HL-60 (cell line): ENCODE measurements around the gene CREBBP.

Experiments
- GABPA ChIP-seq: IDR thresholded peaks from 2 replicates; pipeline ENCODE4 v1.6.1; 2012; ENCODE audit warnings: low read depth
- POLR2AphosphoS5 ChIP-seq: IDR thresholded peaks from 2 replicates; pipeline ENCODE4 v1.6.1; 2012; ENCODE audit warnings: low read depth
- SPI1 ChIP-seq: IDR thresholded peaks from 2 replicates; pipeline ENCODE4 v1.6.1; 2012; ENCODE audit warnings: low read depth, mild to moderate bottlenecking, borderline replicate concordance
- TF ChIP-seq, protein P1 (sequence below): IDR thresholded peaks from one replicate; pipeline ENCODE4 v1.5.1; 2011; ENCODE audit warnings: low read length, control low read depth, inconsistent platforms; ENCODE audit not compliant: insufficient read depth
- TF ChIP-seq, protein P2 (sequence below): IDR thresholded peaks from 2 replicates; pipeline ENCODE4 v1.6.1; 2012; ENCODE audit warnings: low read depth; ENCODE audit not compliant: insufficient replicate concordance

DNA sequence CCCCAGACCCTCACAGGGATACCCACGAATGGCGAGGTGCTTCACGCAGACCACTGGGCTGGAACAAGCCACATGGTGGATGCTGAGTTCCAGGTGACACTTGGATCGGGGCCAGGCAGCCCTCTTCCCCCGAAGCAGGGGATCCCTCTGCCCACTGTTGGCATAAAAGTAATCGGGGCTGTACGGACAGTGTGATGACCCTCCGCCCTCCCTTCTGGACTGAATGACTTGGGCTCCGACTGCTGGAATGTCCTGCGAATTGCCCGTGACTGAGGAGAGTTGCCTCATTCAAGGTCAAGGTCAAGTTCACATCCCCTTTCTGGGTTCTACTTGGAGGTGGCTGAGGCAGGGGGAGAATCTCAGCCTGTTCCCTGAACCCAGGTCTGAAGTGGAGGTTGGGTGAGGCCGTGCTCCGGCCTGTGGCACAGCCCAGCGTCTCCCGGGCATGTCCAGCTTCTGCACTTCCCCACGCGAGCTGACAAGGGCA, 28.5 kb upstream of the CREBBP start:
- TF ChIP-seq, protein P1, sequence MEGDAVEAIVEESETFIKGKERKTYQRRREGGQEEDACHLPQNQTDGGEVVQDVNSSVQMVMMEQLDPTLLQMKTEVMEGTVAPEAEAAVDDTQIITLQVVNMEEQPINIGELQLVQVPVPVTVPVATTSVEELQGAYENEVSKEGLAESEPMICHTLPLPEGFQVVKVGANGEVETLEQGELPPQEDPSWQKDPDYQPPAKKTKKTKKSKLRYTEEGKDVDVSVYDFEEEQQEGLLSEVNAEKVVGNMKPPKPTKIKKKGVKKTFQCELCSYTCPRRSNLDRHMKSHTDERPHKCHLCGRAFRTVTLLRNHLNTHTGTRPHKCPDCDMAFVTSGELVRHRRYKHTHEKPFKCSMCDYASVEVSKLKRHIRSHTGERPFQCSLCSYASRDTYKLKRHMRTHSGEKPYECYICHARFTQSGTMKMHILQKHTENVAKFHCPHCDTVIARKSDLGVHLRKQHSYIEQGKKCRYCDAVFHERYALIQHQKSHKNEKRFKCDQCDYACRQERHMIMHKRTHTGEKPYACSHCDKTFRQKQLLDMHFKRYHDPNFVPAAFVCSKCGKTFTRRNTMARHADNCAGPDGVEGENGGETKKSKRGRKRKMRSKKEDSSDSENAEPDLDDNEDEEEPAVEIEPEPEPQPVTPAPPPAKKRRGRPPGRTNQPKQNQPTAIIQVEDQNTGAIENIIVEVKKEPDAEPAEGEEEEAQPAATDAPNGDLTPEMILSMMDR: no peak
- TF ChIP-seq POLR2AphosphoS5: no peak
- TF ChIP-seq GABPA: no peak
- TF ChIP-seq, protein P2, sequence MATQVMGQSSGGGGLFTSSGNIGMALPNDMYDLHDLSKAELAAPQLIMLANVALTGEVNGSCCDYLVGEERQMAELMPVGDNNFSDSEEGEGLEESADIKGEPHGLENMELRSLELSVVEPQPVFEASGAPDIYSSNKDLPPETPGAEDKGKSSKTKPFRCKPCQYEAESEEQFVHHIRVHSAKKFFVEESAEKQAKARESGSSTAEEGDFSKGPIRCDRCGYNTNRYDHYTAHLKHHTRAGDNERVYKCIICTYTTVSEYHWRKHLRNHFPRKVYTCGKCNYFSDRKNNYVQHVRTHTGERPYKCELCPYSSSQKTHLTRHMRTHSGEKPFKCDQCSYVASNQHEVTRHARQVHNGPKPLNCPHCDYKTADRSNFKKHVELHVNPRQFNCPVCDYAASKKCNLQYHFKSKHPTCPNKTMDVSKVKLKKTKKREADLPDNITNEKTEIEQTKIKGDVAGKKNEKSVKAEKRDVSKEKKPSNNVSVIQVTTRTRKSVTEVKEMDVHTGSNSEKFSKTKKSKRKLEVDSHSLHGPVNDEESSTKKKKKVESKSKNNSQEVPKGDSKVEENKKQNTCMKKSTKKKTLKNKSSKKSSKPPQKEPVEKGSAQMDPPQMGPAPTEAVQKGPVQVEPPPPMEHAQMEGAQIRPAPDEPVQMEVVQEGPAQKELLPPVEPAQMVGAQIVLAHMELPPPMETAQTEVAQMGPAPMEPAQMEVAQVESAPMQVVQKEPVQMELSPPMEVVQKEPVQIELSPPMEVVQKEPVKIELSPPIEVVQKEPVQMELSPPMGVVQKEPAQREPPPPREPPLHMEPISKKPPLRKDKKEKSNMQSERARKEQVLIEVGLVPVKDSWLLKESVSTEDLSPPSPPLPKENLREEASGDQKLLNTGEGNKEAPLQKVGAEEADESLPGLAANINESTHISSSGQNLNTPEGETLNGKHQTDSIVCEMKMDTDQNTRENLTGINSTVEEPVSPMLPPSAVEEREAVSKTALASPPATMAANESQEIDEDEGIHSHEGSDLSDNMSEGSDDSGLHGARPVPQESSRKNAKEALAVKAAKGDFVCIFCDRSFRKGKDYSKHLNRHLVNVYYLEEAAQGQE: no peak
- TF ChIP-seq SPI1: no peak
